ENCODE data around the gene UGT1A10. TPM values are rescaled to one million over a fixed set of nuclear protein-coding genes. Genes with fewer than 3 reads are reported as not detected.

Gene UGT1A10
- total and polyA plus RNA-seq, 3 experiments from 2014 or later = not detected

- Mint-ChIP-seq H3K9me3 (no peaks in the 10 kb centered on the region), H3K27me3 (peaks cover 3 to 31% of the 10 kb centered on the region in 2 donors), H3K4me1 (no peaks in the 10 kb centered on the region), H3K4me3 (no peak overlapping the region), H3K36me3 (no peaks in the 10 kb centered on the region), H3K27ac (no peak overlapping the region)
- Histone ChIP-seq H3K4me1 (ENCODE audit: insufficient read depth, low read length) (no peaks in the 10 kb centered on the region), H3K27ac (ENCODE audit: low read depth, low read length) (no peak overlapping the region), H3K9me3 (ENCODE audit: low read length) (no peaks in the 10 kb centered on the region), H3K36me3 (ENCODE audit: insufficient read depth, low read length) (no peaks in the 10 kb centered on the region), H3K4me3 (ENCODE audit: low read length) (no peak overlapping the region), H3K27me3 (ENCODE audit: insufficient read depth, low read length, poor library complexity, severe bottlenecking) (no peaks in the 10 kb centered on the region)
- CTCF ChIA-PET = no interaction called here
- POLR2A ChIA-PET = no interaction called here
- peak in 1 of 5 donors; percentile 13 for DNase-seq
Observed at GRCh38 chr2:233818639-233819621, 182.7 kb downstream of the UGT1A10 start.

GRCh38 chr2:233819884-233820773, 183.9 kb downstream of the UGT1A10 start:
- H3K9me3 Mint-ChIP-seq = no peaks in the 10 kb centered on the region
- Histone ChIP-seq H3K36me3 (ENCODE audit: insufficient read depth, low read length) (no peaks in the 10 kb centered on the region), H3K9me3 (ENCODE audit: low read length) (no peaks in the 10 kb centered on the region), H3K4me3 (ENCODE audit: low read length) (no peak overlapping the region), H3K27ac (ENCODE audit: low read depth, low read length) (no peak overlapping the region), H3K4me1 (ENCODE audit: insufficient read depth, low read length) (no peaks in the 10 kb centered on the region), H3K27me3 (ENCODE audit: insufficient read depth, low read length, poor library complexity, severe bottlenecking) (no peaks in the 10 kb centered on the region)
- H3K4me3 Mint-ChIP-seq = no peak overlapping the region
- peaks cover 3 to 32% of the 10 kb centered on the region in 2 donors for H3K27me3 Mint-ChIP-seq
- no peaks in the 10 kb centered on the region for H3K4me1 Mint-ChIP-seq
- CTCF ChIA-PET = no interaction called here
- no peaks in the 10 kb centered on the region for H3K36me3 Mint-ChIP-seq
- POLR2A ChIA-PET = no interaction called here
- peak in 1 of 5 donors; percentile 37 for DNase-seq
- H3K27ac Mint-ChIP-seq = no peak overlapping the region

DNA sequence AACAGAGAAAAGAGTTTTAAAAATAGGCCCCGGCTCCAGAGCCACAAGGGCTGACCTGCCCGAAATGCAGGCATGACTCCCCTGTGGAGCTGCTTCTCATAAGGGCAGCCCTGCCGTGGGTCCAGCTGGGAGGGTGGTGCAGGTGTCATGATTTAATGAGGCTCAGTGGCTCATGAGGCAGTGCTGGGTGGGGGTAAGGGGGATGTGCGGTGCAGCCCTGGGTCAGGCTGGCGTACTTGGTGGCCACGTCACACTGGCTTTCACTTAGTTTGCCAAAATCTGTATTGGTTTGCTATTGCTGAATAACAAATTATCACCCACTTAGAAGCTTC, 184.5 kb downstream of the UGT1A10 start:
- ChIA-PET CTCF (no interaction called here), POLR2A (no interaction called here)
- no peak overlapping the region for H3K4me3 Mint-ChIP-seq
- no peaks in the 10 kb centered on the region for H3K27me3 ChIP-seq (ENCODE audit: insufficient read depth, low read length, poor library complexity, severe bottlenecking)
- H3K27ac Mint-ChIP-seq = no peak overlapping the region
- H3K9me3 ChIP-seq (ENCODE audit: low read length) = no peaks in the 10 kb centered on the region
- H3K27me3 Mint-ChIP-seq = peaks cover 3 to 37% of the 10 kb centered on the region in 2 donors
- peaks cover 0 to 2% (median 0%) of the 10 kb centered on the region in 5 donors for H3K9me3 Mint-ChIP-seq
- no peaks in the 10 kb centered on the region for H3K36me3 Mint-ChIP-seq
- no peaks in the 10 kb centered on the region for H3K36me3 ChIP-seq (ENCODE audit: insufficient read depth, low read length)
- DNase-seq = no peak
- H3K4me1 ChIP-seq (ENCODE audit: insufficient read depth, low read length) = no peaks in the 10 kb centered on the region
- H3K4me3 ChIP-seq (ENCODE audit: low read length) = no peak overlapping the region
- no peaks in the 10 kb centered on the region for H3K4me1 Mint-ChIP-seq
- no peak overlapping the region for H3K27ac ChIP-seq (ENCODE audit: low read depth, low read length)

DNA sequence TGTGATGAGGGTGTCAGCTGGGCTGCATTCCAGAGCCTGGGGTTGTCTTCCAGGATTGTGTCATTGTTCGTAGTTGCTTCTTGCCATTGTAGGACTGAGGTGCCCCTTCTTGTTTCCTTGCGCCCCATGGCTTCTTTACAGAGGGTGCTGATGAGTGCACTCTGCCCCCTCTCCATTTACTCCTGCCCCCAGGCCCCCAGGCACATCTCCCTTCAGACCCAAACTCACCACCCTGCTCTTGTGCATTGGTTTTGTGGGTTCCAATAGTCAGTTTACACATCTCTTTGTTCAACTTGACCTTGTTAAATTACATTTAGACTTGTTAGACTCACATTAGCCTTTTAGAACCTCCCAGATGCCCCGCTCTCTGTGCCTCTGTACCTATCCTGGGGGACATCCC, 184.9 kb downstream of the UGT1A10 start:
- no peak overlapping the region for H3K27ac Mint-ChIP-seq
- POLR2A ChIA-PET = no interaction called here
- DNase-seq = peak in 1 of 5 donors; percentile 18

DNA sequence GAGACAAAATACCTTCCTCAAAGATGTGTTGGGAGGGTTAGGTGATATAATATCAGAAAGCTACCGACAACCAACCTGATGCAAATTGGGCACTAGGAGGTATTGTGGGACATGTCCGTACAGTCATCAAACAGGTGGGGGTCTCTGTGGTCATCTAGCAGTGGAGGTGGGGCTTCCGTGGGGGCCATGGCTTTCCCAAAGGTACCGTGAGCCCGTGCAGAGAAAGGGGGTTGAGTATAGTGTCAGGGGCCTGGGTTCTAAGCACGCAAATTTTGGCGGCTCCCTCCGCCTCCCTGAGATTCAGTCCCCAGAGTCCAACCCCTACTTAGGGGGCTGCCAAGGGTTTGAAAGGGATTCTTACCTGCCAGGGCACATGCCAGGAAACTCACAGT, 185.5 kb downstream of the UGT1A10 start:
- Mint-ChIP-seq H3K4me1 (no peaks in the 10 kb centered on the region), H3K27ac (no peak overlapping the region), H3K4me3 (no peak overlapping the region), H3K9me3 (peaks cover 0 to 2% (median 0%) of the 10 kb centered on the region in 5 donors), H3K36me3 (no peaks in the 10 kb centered on the region), H3K27me3 (peaks cover 6 to 32% of the 10 kb centered on the region in 2 donors)
- CTCF ChIA-PET = no interaction called here
- no peak overlapping the region for H3K4me3 ChIP-seq (ENCODE audit: low read length)
- H3K27ac ChIP-seq (ENCODE audit: low read depth, low read length) = no peak overlapping the region
- no peaks in the 10 kb centered on the region for H3K4me1 ChIP-seq (ENCODE audit: insufficient read depth, low read length)
- no peak for DNase-seq
- no peaks in the 10 kb centered on the region for H3K27me3 ChIP-seq (ENCODE audit: insufficient read depth, low read length, poor library complexity, severe bottlenecking)
- POLR2A ChIA-PET = no interaction called here
- no peaks in the 10 kb centered on the region for H3K9me3 ChIP-seq (ENCODE audit: low read length)
- no peaks in the 10 kb centered on the region for H3K36me3 ChIP-seq (ENCODE audit: insufficient read depth, low read length)

More for the DNA sequence above, 184.9 kb downstream of the UGT1A10 start:
- H3K4me1 Mint-ChIP-seq = no peaks in the 10 kb centered on the region
- no peaks in the 10 kb centered on the region for H3K36me3 ChIP-seq (ENCODE audit: insufficient read depth, low read length)
- no peak overlapping the region for H3K4me3 ChIP-seq (ENCODE audit: low read length)
- no peak overlapping the region for H3K4me3 Mint-ChIP-seq
- H3K9me3 ChIP-seq (ENCODE audit: low read length) = no peaks in the 10 kb centered on the region
- no peaks in the 10 kb centered on the region for H3K27me3 ChIP-seq (ENCODE audit: insufficient read depth, low read length, poor library complexity, severe bottlenecking)
- peaks cover 0 to 2% (median 0%) of the 10 kb centered on the region in 5 donors for H3K9me3 Mint-ChIP-seq
- CTCF ChIA-PET = no interaction called here
- H3K27me3 Mint-ChIP-seq = peaks cover 4 to 35% of the 10 kb centered on the region in 2 donors
- H3K27ac ChIP-seq (ENCODE audit: low read depth, low read length) = no peak overlapping the region
- H3K36me3 Mint-ChIP-seq = no peaks in the 10 kb centered on the region
- H3K4me1 ChIP-seq (ENCODE audit: insufficient read depth, low read length) = no peaks in the 10 kb centered on the region

- H3K4me1 Mint-ChIP-seq = no peaks in the 10 kb centered on the region
- ChIA-PET POLR2A (no interaction called here), CTCF (no interaction called here)
- peaks cover 6 to 29% of the 10 kb centered on the region in 2 donors for H3K27me3 Mint-ChIP-seq
- Histone ChIP-seq H3K36me3 (ENCODE audit: insufficient read depth, low read length) (no peaks in the 10 kb centered on the region), H3K27me3 (ENCODE audit: insufficient read depth, low read length, poor library complexity, severe bottlenecking) (no peaks in the 10 kb centered on the region), H3K4me1 (ENCODE audit: insufficient read depth, low read length) (no peaks in the 10 kb centered on the region), H3K9me3 (ENCODE audit: low read length) (no peaks in the 10 kb centered on the region), H3K4me3 (ENCODE audit: low read length) (no peak overlapping the region), H3K27ac (ENCODE audit: low read depth, low read length) (no peak overlapping the region)
- peaks cover 0 to 2% (median 0%) of the 10 kb centered on the region in 5 donors for H3K9me3 Mint-ChIP-seq
- DNase-seq = peak in 1 of 5 donors; percentile 39
- no peak overlapping the region for H3K4me3 Mint-ChIP-seq
- H3K27ac Mint-ChIP-seq = no peak overlapping the region
- H3K36me3 Mint-ChIP-seq = no peaks in the 10 kb centered on the region
Observed at GRCh38 chr2:233822101-233822771, 186.0 kb downstream of the UGT1A10 start.
